Spleen (tissue), 7 donors: ENCODE measurements around the gene TSPAN14.

Experiments
- CTCF ChIP-seq, 11 experiments: fragments of 200-600 bp in 7 of 11; fragments of 450-650 bp in 4 of 11; sonication (generic) in 4 of 11; IDR thresholded peaks in 8 of 11; conservative IDR thresholded peaks in 3 of 11; 1 replicate in 7 of 11; 2 replicates in 4 of 11; pipeline versions ENCODE4 v1.4.0 to v1.8.0; 2016 to 2021; ENCODE audit warnings: antibody characterized with exemption in 11 of 11, inconsistent platforms in 4 of 11, mild to moderate bottlenecking in 1 of 11
- POLR2A ChIP-seq, 3 donors: fragments of 450-650 bp; IDR thresholded peaks; one replicate each; pipeline ENCODE4 v1.5.1; 2017; ENCODE audit warnings: antibody characterized with exemption in 3 of 3, mild to moderate bottlenecking in 1 of 3
- POLR2AphosphoS5 ChIP-seq, 3 donors: sonication (generic); formaldehyde crosslinking; IDR thresholded peaks; one replicate each; pipeline ENCODE4 v1.5.1; 2017; ENCODE audit warnings: antibody characterized with exemption in 3 of 3
- donor health status: DM: no; HTN: no; CAD: no; lungs with moderate emphysema.
- donor health status: DM: no; HTN: no; CAD: no.
- donor health status: DM: no; HTN: no; CAD: no.

- TF ChIP-seq CTCF (IDR thresholded peaks at IDR 0.05 in 8 of 11, conservative IDR thresholded peaks at IDR 0.05 in 3 of 11) (no peak), POLR2A (IDR thresholded peaks at IDR 0.05) (no peak), POLR2AphosphoS5 (IDR thresholded peaks at IDR 0.05) (no peak)
These were observed 4.6 kb upstream of the TSPAN14 start for GRCh38 chr10:80449520-80449919.
